Measurements from ENCODE around the gene DCP2. TPM values are rescaled to one million over a fixed set of nuclear protein-coding genes. Genes with fewer than 3 reads are reported as not detected.

Gene DCP2
- total RNA-seq, 6 experiments from 2014 or later = 16.4 to 18.4 (median 18.0) TPM

DNA sequence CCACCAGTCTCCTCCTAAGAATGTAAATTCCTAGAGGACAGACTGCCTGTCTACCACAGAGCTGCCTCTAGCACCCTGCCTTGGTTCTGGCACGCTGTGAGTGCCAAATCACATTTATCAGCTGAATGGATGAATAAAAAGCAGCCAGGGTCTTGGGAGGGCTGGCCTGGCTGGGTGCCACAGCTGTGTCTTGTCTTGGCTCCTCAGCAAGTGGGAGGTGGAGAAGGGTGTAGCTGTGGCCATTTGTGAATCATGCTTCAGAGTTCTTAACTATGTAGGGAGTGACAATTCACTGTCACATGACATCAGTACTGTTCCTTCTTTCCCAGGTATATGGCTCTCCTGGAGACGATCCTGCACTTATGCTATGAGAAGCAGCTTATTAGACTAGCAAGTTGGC lies 70.6 kb downstream of the DCP2 start:
- Mint-ChIP-seq H3K9me3 (no peaks in the 10 kb centered on the region), H3K27ac (no peak overlapping the region), H3K36me3 (ENCODE audit: low read depth) (no peaks in the 10 kb centered on the region), H3K4me3 (no peak overlapping the region), H3K4me1 (ENCODE audit: low read depth) (peaks cover 54% of the 10 kb centered on the region), H3K27me3 (ENCODE audit: insufficient read depth) (peaks cover 5% of the 10 kb centered on the region)
- DNase-seq = peak; percentile 36
- no peak for TF ChIP-seq CTCF (IDR thresholded peaks at IDR 0.05)

- Mint-ChIP-seq H3K36me3 (ENCODE audit: low read depth) (no peaks in the 10 kb centered on the region), H3K4me3 (no peak overlapping the region), H3K27me3 (ENCODE audit: insufficient read depth) (peaks cover 5% of the 10 kb centered on the region), H3K27ac (no peak overlapping the region), H3K9me3 (no peaks in the 10 kb centered on the region), H3K4me1 (ENCODE audit: low read depth) (peaks cover 55% of the 10 kb centered on the region)
- no peak for TF ChIP-seq CTCF (IDR thresholded peaks at IDR 0.05)
- DNase-seq = no peak
Measured at GRCh38 chr5:113047733-113048652, 71.4 kb downstream of the DCP2 start.

DNA sequence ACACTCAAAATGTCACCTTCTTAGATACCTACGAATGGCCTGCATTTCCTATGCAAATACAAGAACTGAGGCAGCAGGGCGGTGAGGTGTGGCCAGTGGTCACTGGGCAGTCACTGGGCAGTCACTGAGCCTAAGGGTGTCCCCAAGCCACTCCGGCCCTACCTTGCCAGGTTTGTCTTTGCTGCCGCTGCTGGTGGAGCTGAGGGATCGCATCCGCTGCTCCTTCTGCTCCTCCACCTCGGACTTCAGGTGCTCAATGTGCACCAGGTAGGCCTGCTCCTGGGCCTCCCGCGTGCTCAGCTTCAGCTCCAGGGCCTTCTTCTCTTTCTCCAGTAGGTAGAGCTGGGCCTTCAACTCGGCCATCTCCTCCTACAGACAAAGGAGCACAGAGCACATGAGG lies 72.3 kb downstream of the DCP2 start:
- no peak overlapping the region for H3K4me3 Mint-ChIP-seq
- no peaks in the 10 kb centered on the region for H3K36me3 Mint-ChIP-seq (ENCODE audit: low read depth)
- DNase-seq = no peak
- H3K4me1 Mint-ChIP-seq (ENCODE audit: low read depth) = peaks cover 46% of the 10 kb centered on the region
- no peak for TF ChIP-seq CTCF (IDR thresholded peaks at IDR 0.05)
- H3K9me3 Mint-ChIP-seq = no peaks in the 10 kb centered on the region
- no peak overlapping the region for H3K27ac Mint-ChIP-seq
- peaks cover 5% of the 10 kb centered on the region for H3K27me3 Mint-ChIP-seq (ENCODE audit: insufficient read depth)

DNA sequence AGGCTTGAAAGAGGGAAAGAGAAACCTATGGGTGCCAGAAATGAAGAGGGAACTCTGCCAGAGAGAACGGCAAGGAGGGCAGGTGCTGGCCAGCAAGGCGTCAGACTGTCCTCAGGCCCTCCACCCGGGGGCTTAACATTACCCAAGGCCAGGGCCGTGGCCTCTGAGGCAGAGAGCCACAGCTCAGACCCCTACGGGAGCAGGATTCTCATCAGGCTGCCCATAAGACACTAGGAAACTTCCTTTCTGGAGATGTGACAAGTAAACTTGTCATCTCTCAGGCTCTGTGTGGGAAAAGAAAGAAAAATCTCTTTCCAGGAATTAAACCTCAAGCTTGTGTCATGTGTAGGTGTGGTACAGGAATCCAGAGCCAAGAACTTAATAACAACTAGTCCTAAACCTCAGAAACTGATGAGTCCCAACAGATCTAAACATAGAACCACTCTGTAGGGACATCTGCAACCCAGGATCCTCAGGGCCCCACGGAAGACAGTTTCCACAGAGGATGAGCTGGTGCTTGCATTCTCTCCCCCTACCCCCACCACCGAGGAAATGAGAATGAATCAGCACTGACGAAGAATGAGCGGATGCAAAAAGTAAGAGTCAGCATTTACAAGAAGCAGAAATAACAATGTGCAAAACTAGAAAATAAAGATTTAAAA lies 74.3 kb downstream of the DCP2 start:
- peaks cover 5% of the 10 kb centered on the region for H3K27me3 Mint-ChIP-seq (ENCODE audit: insufficient read depth)
- H3K9me3 Mint-ChIP-seq = no peaks in the 10 kb centered on the region
- H3K4me3 Mint-ChIP-seq = peak overlapping the region; percentile 60
- peaks cover 44% of the 10 kb centered on the region for H3K4me1 Mint-ChIP-seq (ENCODE audit: low read depth)
- TF ChIP-seq CTCF (IDR thresholded peaks at IDR 0.05) = no peak
- H3K27ac Mint-ChIP-seq = peak overlapping the region; percentile 63
- H3K36me3 Mint-ChIP-seq (ENCODE audit: low read depth) = no peaks in the 10 kb centered on the region
- peak; percentile 79 for DNase-seq

- peaks cover 2% of the 10 kb centered on the region for H3K27me3 Mint-ChIP-seq (ENCODE audit: insufficient read depth)
- H3K9me3 Mint-ChIP-seq = no peaks in the 10 kb centered on the region
- DNase-seq = no peak
- H3K36me3 Mint-ChIP-seq (ENCODE audit: low read depth) = no peaks in the 10 kb centered on the region
- no peak overlapping the region for H3K27ac Mint-ChIP-seq
- H3K4me3 Mint-ChIP-seq = no peak overlapping the region
- no peak for TF ChIP-seq CTCF (IDR thresholded peaks at IDR 0.05)
- H3K4me1 Mint-ChIP-seq (ENCODE audit: low read depth) = peaks cover 37% of the 10 kb centered on the region
Measured at GRCh38 chr5:113052041-113052795, 75.6 kb downstream of the DCP2 start.
